Caco-2 (cell line): ENCODE measurements around the gene BAZ1B. TPM values are rescaled to one million over a fixed set of nuclear protein-coding genes. Genes with fewer than 3 reads are reported as not detected.

Experiments used
- BruUV-seq: library from RNA; stranded (reverse); fragments of 400-500 nt; replicated peaks from 2 replicates; lab custom pipeline; 2021; lab: Mats Ljungman, UMichigan
- CTCF ChIA-PET: fragments of 300-600 bp; sonication (Branson Sonifier 250); formaldehyde crosslinking; loops from one replicate; lab custom pipeline; 2022; ENCODE audit warnings: antibody characterized with exemption; lab: Charles Lee
- POLR2A ChIA-PET: fragments of 300-600 bp; sonication (Branson Sonifier 250); formaldehyde crosslinking; loops from one replicate; lab custom pipeline; 2022; ENCODE audit warnings: antibody characterized with exemption; lab: Charles Lee
- DNase-seq, 2 experiments: peaks; one replicate each; pipeline versions ENCODE4 v3.0.0 to v3.0.0-alpha.2; 2020 to 2022
- H3K27me3 ChIP-seq: replicated peaks from 2 replicates; pipeline ENCODE4 v1.6.0; 2011; ENCODE audit warnings: low read length; ENCODE audit not compliant: control insufficient read depth, insufficient read depth
- H3K36me3 ChIP-seq: 2 replicates; pipeline ENCODE4 v1.5.1; 2011; ENCODE audit warnings: low read length; ENCODE audit not compliant: control insufficient read depth, insufficient read depth
- H3K4me1 ChIP-seq: fragments of 250-450 bp; sonication (Bioruptor Pico); 2 replicates; pipeline ENCODE4 v1.5.1; 2020; ENCODE audit warnings: mild to moderate bottlenecking
- H3K4me3 ChIP-seq: 2 replicates; pipeline ENCODE4 v1.5.1; 2011; ENCODE audit warnings: low read depth, mild to moderate bottlenecking, control low read depth, low read length
- H3K9me3 ChIP-seq: fragments of 250-450 bp; sonication (Bioruptor Pico); 2 replicates; pipeline ENCODE4 v1.5.1; 2020; ENCODE audit warnings: mild to moderate bottlenecking, moderate library complexity
- H3K27ac Mint-ChIP-seq: one replicate; pipeline ENCODE4 v1.8.0; 2022; ENCODE audit warnings: mixed read lengths; ENCODE audit not compliant: unreplicated experiment
- H3K27me3 Mint-ChIP-seq: one replicate; pipeline ENCODE4 v1.8.0; 2022; ENCODE audit warnings: mixed read lengths; ENCODE audit not compliant: insufficient read depth, unreplicated experiment
- H3K36me3 Mint-ChIP-seq: one replicate; pipeline ENCODE4 v1.8.0; 2022; ENCODE audit warnings: mild to moderate bottlenecking, mixed read lengths; ENCODE audit not compliant: insufficient read depth, unreplicated experiment
- H3K4me1 Mint-ChIP-seq: one replicate; pipeline ENCODE4 v1.8.0; 2022; ENCODE audit warnings: low read depth, mixed read lengths; ENCODE audit not compliant: unreplicated experiment
- H3K4me3 Mint-ChIP-seq: one replicate; pipeline ENCODE4 v1.8.0; 2022; ENCODE audit warnings: mild to moderate bottlenecking, moderate library complexity, mixed read lengths; ENCODE audit not compliant: unreplicated experiment
- H3K9me3 Mint-ChIP-seq: one replicate; pipeline ENCODE4 v1.8.0; 2022; ENCODE audit warnings: mixed read lengths; ENCODE audit not compliant: unreplicated experiment
- CTCF ChIP-seq, 2 experiments: fragments of 200-600 bp in 1 of 2; IDR thresholded peaks; 1 replicate in 1 of 2; 2 replicates in 1 of 2; pipeline versions ENCODE4 v1.5.1 to v1.8.0; 2011 to 2022; ENCODE audit warnings: antibody characterized with exemption in 1 of 2, control low read depth in 1 of 2, inconsistent platforms in 1 of 2, low read depth in 1 of 2, low read length in 1 of 2, mild to moderate bottlenecking in 1 of 2, moderate library complexity in 1 of 2; ENCODE audit not compliant: insufficient read depth in 1 of 2, severe bottlenecking in 1 of 2, unreplicated experiment in 1 of 2
- intact Hi-C: fragments of 100-400 bp; cut with micrococcal nuclease; formaldehyde crosslinking; loops from one replicate; pipeline ENCODE4 v1.10.0; 2022; ENCODE audit not compliant: unreplicated experiment
- total RNA-seq: library from RNA; stranded (reverse); gene quantifications from 2 replicates; pipeline ENCODE4 v1.2.3, GENCODE V29; 2022

BAZ1B gene
- total RNA-seq, 1 experiment from 2014 or later = 85.7 TPM

- H3K4me3 Mint-ChIP-seq = no peak overlapping the region
- H3K4me1 Mint-ChIP-seq = no peaks in the 10 kb centered on the region
- no peak for DNase-seq
- H3K36me3 Mint-ChIP-seq = peaks cover 95% of the 10 kb centered on the region
- H3K36me3 ChIP-seq = peaks cover 2% of the 10 kb centered on the region; the same call in 1 of the 2 replicates
- no peaks in the 10 kb centered on the region for H3K9me3 ChIP-seq
- intact Hi-C loops = no loop called here
- H3K27me3 Mint-ChIP-seq = no peaks in the 10 kb centered on the region
- POLR2A ChIA-PET = no interaction called here
- no peaks in the 10 kb centered on the region for H3K9me3 Mint-ChIP-seq
- no peak overlapping the region for H3K4me3 ChIP-seq
- no peak overlapping the region for H3K27ac Mint-ChIP-seq
- no peak for TF ChIP-seq CTCF (IDR thresholded peaks at IDR 0.05; ENCODE audit: insufficient read depth in 1 of 2, low read depth in 1 of 2, low read length in 1 of 2, severe bottlenecking in 1 of 2, unreplicated experiment in 1 of 2)
- H3K27me3 ChIP-seq = no peaks in the 10 kb centered on the region
- peaks cover 7% of the 10 kb centered on the region for H3K4me1 ChIP-seq
- no TSS peak for BruUV-seq
- CTCF ChIA-PET = no interaction called here
These were observed 56.0 kb downstream of the BAZ1B start for GRCh38 chr7:73466112-73466511.

DNA sequence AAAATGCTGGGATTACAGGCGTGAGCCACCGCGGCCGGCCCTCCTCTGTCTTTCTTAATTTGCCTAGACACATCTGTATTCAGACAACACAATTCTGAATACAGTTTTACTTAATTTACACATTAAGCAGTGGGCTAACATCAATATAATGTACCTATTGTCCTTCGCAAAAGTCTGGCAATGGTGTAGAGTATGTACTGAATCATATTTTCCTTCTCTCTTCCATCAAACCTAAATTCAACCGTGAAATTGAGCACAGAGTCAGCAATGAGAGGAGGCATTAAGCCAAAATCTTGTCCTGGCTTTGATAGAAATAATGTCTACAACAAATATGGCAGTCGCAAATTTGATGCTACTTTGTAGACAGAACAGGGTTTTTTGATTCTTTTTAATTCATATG lies 58.1 kb downstream of the BAZ1B start:
- ChIA-PET POLR2A (no interaction called here), CTCF (no interaction called here)
- peaks cover 7% of the 10 kb centered on the region for H3K4me1 ChIP-seq
- H3K27ac Mint-ChIP-seq = peak overlapping the region; percentile 46
- H3K27me3 ChIP-seq = no peaks in the 10 kb centered on the region
- no peaks in the 10 kb centered on the region for H3K9me3 ChIP-seq
- peaks cover 97% of the 10 kb centered on the region for H3K36me3 Mint-ChIP-seq
- H3K36me3 ChIP-seq = peaks cover 5% of the 10 kb centered on the region
- no peak for DNase-seq
- TF ChIP-seq CTCF (IDR thresholded peaks at IDR 0.05; ENCODE audit: insufficient read depth in 1 of 2, low read depth in 1 of 2, low read length in 1 of 2, severe bottlenecking in 1 of 2, unreplicated experiment in 1 of 2) = no peak
- H3K4me1 Mint-ChIP-seq = no peaks in the 10 kb centered on the region
- no peaks in the 10 kb centered on the region for H3K27me3 Mint-ChIP-seq
- H3K9me3 Mint-ChIP-seq = no peaks in the 10 kb centered on the region
- BruUV-seq = no TSS peak
- no peak overlapping the region for H3K4me3 ChIP-seq
- no peak overlapping the region for H3K4me3 Mint-ChIP-seq
- intact Hi-C loops = no loop called here

GRCh38 chr7:73463260-73463659 lies 58.8 kb downstream of the BAZ1B start:
- H3K4me3 Mint-ChIP-seq = no peak overlapping the region
- H3K36me3 Mint-ChIP-seq = peaks cover 97% of the 10 kb centered on the region

More at GRCh38 chr7:73463260-73463659, 58.8 kb downstream of the BAZ1B start:
- no peaks in the 10 kb centered on the region for H3K9me3 ChIP-seq
- H3K4me1 ChIP-seq = peaks cover 7% of the 10 kb centered on the region
- ChIA-PET CTCF (no interaction called here), POLR2A (no interaction called here)
- H3K27me3 ChIP-seq = no peaks in the 10 kb centered on the region
- peaks cover 5% of the 10 kb centered on the region for H3K36me3 ChIP-seq
- Mint-ChIP-seq H3K27ac (no peak overlapping the region), H3K27me3 (no peaks in the 10 kb centered on the region), H3K9me3 (no peaks in the 10 kb centered on the region), H3K4me1 (no peaks in the 10 kb centered on the region)
- no peak for DNase-seq
- intact Hi-C loops = no loop called here
- BruUV-seq = no TSS peak
- no peak overlapping the region for H3K4me3 ChIP-seq
- no peak for TF ChIP-seq CTCF (IDR thresholded peaks at IDR 0.05; ENCODE audit: insufficient read depth in 1 of 2, low read depth in 1 of 2, low read length in 1 of 2, severe bottlenecking in 1 of 2, unreplicated experiment in 1 of 2)
